Endometrial microvascular endothelial cells (primary cell): ENCODE measurements around the gene NEUROG2. TPM values are rescaled to one million over a fixed set of nuclear protein-coding genes. Genes with fewer than 3 reads are reported as not detected.
"Not testable (repeated sequence)": the region's sequence is repeated elsewhere in the genome, so short reads cannot be mapped to it uniquely, and the experiment has no call there.

Experiments used
- in situ Hi-C: cut with HindIII; loops from 2 replicates; pipeline ENCODE4 v1.10.0; 2017; ENCODE audit warnings: low sequenced_read_pairs, low pct_unique_long_range_greater_than_20kb; ENCODE audit errors: inconsistent ontology term
- total RNA-seq: library from RNA; depleted of rRNA; stranded (reverse); fragments of >200 nt; gene quantifications from one replicate; pipeline ENCODE4 v1.2.3, GENCODE V29; 2015; ENCODE audit errors: inconsistent ontology term

Gene NEUROG2
- not detected for total RNA-seq

DNA sequence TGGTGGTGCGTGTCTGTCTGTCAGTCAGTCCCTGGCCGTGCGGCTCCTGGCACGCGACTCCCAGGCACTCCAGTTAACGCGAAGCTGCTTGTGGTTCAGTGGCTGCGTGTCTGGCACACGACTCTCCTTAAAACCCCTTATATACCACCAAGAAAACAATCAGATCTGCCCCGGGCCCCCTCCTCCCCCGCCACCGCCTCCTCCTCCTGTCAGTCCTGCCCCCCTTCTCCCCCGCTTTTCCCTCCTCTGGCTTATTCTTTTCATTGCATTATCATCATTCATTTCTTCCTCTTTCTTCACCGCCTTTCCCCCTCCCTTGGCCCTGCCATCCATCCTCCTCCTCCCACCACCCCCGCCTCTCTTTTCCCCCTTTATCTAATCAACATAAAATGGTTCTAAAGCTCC lies at the start of gene NEUROG2:
Gene NEUROG2 (minus strand): TSS at position 115 of the 405 bp plus-strand sequence. CDS start 705 bp downstream, outside the sequence.
- in situ Hi-C loops, result loop anchor here (25.0 kb wide), 1 partner anchor 379 kb away; the partner anchor contains the start of gene FAM241A

DNA sequence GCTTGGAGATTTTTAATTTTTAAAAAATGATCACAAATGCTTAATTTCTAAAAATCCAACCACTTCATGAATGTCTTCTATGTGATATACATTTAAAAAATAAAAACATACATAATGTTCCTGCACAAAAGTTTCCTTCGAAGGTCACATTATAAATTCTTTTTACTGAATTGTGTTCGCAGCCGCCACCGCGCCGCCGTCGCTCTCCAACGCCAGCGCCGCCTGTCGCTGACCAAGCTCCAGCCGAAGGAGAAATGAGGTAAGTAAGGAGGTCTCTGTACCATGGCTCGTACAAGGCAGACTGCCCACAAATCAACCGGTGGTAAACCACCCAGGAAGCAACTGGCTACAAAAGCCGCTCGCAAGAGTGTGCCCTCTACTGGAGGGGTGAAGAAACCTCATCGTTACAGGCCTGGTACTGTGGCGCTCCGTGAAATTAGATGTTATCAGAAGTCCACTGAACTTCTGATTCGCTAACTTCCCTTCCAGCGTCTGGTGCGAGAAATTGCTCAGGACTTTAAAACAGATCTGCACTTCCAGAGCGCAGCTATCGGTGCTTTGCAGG lies 48.8 kb upstream of the NEUROG2 start:
- in situ Hi-C loops, result no loop called here

DNA sequence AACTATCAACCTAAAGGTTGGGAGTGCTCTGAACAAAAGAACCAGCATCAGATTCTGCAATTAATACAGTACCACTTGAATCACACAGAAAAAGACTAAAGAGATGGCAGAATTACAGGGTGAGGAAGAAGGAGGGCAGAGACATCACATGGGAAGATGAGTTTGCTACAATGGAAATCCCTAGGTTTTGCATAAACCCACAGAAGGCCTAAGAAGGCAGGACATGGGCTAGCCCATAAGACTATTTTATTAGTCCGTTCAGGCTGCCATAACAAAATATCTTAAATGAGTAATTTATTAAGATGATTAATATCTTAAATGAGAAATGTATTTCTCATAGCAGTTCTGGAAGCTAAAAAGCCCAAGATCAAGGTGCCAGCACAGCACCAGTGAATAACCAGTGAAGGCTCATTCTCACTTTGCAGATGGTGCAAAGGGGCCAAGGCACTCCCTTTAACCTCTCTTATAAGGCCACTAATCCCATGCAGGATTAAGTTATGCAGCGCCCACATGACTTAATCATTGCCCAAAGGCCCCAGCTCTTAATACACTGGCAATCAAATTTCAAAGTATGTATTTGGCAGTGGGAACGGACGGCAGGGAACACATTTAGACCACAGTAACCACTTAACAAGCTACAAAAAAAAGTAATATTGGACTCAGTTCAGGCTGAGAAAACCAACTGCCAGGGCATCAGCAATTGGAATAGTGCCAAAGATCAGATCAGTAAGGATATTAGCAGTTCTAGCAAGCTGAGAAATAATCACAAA lies 47.6 kb upstream of the NEUROG2 start:
- in situ Hi-C loops, result no loop called here

DNA sequence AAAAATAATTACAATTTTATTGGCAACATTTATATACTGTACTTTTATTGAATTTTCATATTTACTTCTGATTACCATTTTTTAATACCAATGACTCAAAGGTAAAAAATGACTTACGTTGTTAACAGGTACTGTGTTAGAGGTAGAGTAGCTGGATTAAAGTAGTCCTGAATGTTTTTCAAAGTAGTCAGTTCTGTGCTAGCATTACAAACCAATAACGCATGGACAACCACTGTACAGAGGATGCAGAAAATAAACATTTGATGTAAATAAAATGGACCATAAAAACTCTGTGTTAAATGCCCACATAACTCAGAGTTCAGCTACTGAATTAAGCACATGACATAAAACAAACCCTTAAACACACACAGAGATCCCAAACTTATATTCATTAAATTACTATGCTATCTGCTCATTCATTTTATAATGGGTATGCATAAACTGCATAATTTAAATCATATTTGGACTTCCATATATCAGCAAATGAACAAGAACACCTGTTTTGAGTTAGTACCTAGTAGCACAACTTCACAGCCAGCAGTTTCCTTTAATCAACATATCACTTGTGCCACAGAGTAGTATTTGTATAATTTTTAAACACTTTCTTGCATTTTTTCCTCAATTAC lies 46.4 kb upstream of the NEUROG2 start:
- in situ Hi-C loops, result no loop called here

DNA sequence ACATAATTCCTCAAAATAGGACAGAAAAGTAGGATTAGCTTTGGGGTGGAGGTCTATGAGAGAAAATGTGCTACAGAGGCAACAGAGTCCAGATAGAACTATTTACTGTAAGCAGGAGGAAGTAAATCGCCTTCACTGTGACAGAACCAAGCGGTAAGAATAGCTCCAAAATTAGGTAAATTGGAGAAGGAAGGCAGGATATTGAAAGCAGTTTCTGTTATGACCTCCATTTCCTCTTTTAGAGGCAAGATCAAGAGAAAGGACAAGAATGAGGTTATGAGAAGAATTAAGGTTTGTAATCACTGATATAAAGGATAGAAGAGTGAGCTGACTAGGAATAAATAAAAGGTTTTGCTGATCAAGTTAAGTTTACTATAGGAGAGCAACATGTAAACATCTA lies 44.1 kb upstream of the NEUROG2 start:
- in situ Hi-C loops, result no loop called here

DNA sequence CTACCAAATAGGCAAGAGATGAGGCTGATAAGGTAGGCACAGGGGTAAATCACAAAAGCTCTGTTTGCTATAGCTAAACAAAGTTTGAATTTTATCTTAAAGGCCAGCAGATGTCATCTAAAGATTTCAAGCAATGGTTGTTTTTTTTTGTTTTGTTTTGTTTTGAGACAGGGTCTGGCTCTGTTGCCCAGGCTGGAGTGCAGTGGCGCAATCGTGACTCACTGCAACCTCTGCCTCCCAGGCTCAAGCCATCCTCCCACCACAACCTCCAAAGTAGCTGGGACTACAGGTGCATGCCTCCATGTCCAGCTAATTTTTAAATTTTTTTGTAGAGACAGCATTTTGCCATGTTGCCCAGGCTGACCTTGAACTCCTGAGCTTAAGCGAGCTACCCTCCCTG lies 43.1 kb upstream of the NEUROG2 start:
- in situ Hi-C loops, result no loop called here

DNA sequence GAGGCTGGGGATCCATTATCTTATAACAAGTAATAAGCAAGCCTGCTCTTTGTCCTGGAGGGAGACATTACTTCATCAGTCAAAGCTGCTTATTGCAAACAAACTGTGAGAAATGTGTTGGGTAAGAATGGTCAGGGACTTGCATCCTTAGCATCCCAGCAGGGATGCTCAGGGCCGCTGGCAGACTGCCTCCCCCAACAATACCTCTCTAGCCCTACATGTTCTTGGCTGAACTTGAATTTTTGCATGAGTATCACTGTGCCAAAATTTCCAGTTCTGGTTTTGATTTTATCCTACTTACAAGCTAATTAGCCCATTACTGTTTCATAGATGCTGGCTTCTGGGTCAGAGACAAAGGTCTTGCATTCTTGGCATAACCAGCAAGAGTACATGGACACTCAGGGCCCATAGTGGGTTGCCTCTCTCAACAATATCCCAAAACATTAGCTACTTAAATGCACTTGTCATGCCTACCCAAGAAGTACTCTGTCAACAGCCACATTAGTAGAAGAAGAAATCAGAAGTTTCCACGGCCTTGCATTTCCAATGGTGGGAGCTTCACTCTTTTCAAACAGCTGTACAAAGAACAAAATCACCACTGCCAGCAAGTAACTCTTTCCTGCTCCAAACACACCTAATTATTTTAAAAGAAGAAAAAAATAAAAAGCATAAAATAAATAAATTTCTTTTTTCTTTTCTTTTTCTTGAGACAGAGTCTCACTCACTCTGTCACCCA lies 41.9 kb upstream of the NEUROG2 start:
- in situ Hi-C loops, result no loop called here

DNA sequence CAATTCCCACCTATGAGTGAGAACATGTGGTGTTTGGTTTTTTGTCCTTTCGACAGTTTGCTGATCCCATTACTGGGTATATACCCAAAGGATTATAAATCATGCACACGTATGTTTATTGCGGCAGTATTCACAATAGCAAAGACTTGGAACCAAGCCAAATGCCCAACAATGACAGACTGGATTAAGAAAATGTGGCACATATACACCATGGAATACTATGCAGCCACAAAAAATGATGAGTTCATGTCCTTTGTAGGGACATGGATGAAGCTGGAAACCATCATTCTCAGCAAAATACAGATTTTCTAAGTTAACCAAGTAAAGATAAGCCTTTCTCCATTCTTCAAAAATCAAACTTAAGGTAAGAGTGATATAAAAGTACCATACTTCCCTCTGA lies 38.3 kb upstream of the NEUROG2 start:
- in situ Hi-C loops, result not testable (repeated sequence)

DNA sequence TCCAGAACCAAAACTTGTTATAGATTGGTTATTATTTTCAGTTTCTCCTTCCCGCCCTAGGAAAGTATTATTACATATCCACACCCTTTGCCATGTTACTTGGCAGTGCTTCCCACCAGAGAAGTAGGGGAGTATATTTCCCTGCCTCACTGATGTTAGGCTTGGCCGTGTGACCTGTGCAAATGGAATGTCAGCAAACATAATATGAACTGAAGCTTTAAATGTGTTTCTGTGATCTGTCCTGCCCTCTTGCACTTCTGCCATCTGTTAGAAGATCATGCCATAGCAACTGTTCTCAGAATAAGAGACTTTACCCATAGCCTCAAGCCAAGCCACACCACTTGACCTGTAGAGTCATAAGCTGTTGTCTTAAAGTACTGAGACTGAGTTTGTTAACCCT lies 36.7 kb upstream of the NEUROG2 start:
- in situ Hi-C loops, result no loop called here

DNA sequence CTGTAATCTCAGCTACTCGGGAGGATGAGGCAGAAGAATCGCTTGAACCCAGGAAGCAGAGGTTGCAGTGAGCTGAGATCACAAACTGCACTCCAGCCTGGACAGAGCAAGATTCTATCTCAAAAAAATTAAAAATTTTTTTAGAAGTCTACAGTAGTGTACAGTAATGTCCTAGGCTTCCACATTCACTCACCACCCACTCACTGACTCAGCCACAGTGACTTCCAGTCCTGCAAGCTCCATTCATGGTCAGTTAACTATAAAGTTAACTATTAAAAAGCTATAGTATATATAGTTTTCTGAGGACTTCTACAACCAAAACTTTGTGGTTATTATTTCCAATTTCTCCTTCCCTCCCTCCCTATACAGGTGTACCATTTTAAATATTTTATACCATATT lies 34.7 kb upstream of the NEUROG2 start:
- in situ Hi-C loops, result no loop called here

DNA sequence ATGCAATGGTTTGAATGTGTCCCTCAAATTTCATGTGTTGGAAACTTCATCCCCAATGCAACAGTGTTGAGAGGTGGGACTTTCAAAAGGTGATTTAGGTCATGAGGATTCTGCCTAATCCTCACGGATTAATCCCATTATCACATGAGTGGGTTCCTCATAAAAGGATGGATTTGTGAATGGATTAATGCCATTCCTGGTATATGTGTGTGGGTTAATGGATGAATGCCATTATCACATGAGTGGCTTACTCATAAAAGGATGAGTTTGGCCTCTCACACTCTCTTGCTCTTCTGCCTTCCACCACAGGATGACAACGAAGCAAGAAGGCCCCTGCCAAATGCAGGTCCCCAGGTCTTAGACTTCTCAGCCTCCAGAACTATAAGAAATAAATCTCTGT lies 30.5 kb upstream of the NEUROG2 start:
- in situ Hi-C loops, result no loop called here

DNA sequence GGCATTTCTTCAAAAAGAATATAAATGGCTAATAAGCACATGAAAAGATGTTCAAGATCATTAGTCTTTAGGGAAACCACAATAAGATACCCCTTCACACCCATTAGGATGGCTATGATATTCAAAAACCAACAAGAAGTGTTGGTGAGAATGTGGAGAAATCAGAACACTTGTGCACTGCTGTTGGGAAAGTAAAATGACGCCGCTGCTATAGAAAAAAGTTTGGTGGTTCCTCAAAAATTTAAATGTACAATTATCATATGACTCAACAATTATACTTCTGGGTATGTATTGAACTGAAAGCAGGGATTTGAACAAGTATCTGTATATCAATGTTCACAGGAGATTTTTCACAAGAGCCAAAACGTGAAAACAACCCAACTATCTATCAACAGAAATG lies 29.4 kb upstream of the NEUROG2 start:
- in situ Hi-C loops, result no loop called here

DNA sequence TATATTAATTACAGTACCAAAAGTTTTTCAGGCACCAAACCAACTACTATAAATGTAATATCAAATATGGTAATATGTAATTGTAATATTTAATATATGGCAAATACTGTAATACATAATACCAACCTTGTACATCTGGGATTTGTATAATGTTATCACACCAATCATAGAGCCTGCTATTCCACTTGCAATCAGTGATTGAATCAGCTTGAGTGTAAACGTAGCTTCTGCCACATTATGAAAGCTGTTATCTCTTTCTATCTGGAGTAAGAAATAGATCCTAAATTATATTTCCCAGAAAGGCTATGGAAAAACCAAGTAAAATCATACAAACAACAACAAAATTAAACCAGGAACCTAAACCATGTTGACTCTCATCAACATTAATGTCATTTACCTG lies 24.7 kb upstream of the NEUROG2 start:
- in situ Hi-C loops, result no loop called here

DNA sequence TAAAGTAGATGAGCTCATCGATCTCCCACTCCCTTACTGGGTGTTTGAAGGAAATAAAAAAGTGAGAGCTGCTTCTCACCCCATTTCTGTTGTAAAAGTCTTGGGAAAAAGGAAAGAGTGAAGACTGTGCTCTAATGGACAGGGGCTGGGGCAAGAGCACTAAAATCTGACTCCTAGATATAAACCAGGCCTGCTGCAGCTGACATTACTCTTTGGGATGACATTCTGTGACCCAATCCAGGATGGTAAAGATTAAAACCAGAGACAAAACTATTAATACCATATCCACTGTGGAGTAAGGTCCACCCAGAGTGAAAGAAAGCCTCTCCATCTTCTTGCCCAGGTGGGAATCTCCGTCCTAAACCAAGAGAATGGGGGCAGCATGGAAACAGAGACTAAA lies 20.1 kb upstream of the NEUROG2 start:
- in situ Hi-C loops, result no loop called here

DNA sequence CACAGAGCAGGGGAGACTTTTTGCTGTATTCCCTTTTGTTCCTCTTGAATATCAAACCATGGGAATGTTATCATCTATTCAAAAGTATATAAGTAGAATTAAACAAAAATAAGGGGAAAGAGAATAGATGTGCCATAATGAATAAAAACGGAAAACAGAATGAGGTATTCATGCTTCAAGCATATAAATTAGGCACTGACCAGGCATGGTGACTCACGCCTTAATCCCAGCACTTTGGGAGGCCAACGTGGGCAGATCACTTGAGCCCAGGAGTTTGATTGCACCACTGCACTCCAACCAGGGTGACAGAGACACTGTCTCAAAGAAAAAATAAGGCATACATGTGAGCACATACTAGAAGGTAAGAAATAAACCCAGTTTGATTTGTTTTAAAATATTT lies 16.3 kb upstream of the NEUROG2 start:
- in situ Hi-C loops, result no loop called here

DNA sequence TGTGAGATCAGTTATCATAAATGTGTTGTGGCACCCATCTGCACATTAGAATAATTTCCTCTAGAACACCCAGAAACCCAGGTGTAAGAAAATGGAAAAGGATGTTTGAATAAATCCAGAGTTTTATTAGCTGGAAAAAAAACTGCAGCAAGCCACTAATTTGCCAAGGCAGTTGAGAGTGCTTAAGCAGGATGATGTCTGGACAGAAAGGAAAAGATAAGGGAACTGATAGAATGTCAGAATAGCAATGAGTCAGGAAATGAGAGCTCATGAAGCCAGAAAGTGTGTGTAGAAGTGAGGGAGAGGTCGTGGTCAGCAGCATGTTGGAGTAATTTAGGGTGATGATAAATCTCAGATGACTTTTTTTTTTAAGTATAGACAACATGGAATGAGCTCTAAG lies 15.2 kb upstream of the NEUROG2 start:
- in situ Hi-C loops, result no loop called here

DNA sequence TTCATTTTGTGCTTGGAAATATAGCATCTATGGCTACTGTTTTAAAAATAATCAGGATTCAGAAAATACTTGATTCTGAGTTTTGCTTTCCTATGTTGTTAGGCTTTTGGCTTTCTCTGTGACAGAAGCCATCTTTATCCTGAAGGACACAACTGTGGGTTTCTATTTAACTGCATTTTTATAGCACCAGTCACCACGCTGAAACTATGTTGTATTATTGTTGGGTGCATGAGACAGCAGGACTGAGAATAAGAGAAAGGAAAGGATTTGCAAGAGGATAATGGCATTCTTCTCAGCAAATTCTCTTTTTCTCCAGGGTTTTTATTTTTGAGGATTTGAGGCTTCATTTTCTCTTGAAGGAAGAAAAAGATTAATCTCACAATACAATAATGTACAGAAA lies 10.1 kb upstream of the NEUROG2 start:
- in situ Hi-C loops, result no loop called here

DNA sequence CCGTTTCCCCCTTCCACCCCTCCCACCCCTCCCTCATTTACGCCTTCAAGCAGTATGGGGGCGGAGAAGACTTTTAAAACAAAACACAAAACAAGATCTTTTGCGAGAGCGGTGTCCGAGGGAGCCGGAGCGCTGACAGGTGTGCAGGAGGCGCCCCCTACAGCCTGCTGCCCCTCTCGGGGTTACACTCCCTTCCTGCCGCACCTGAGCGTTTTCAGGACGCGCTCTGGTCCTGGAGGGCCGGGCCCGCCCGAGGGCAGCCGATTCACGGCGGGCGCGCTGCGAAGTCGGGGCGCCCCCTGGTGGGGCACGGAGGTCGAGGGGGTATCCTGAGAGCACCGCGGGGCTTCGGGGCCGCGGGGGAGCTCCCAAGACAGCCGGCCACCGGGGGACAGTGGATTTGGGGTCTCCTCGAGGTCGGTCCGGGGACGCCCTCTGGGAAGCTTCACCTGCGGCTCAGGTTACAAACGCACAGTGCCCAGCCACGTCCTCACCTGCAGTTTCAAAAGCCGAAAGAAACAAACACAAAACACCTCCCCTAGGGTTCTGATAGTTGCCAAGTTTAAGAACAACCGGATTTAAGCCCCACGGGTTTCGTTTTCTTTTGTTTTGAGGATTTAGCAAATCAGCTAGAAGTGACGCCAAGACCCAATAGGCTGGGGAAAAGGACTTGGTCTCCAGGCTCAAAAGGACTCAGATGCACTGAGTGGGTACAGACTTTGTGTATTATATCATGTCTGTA lies 8.0 kb upstream of the NEUROG2 start:
- in situ Hi-C loops, result loop anchor here (25.0 kb wide), 1 partner anchor 387 kb away; the partner anchor contains the start of gene FAM241A
